HG03469 (cell line): Measurements from ENCODE around the gene RDH13.
"Not testable (repeated sequence)": the region's sequence is repeated elsewhere in the genome, so short reads cannot be mapped to it uniquely, and the experiment has no call there.

Source experiments
- ATAC-seq: cut with Tn5 transposase; IDR thresholded peaks from one replicate; pipeline ENCODE4 v1.9.1; 2021; ENCODE audit warnings: mild to moderate bottlenecking, moderate library complexity, moderate number of reproducible peaks; ENCODE audit not compliant: unreplicated experiment

The RDH13 gene

DNA sequence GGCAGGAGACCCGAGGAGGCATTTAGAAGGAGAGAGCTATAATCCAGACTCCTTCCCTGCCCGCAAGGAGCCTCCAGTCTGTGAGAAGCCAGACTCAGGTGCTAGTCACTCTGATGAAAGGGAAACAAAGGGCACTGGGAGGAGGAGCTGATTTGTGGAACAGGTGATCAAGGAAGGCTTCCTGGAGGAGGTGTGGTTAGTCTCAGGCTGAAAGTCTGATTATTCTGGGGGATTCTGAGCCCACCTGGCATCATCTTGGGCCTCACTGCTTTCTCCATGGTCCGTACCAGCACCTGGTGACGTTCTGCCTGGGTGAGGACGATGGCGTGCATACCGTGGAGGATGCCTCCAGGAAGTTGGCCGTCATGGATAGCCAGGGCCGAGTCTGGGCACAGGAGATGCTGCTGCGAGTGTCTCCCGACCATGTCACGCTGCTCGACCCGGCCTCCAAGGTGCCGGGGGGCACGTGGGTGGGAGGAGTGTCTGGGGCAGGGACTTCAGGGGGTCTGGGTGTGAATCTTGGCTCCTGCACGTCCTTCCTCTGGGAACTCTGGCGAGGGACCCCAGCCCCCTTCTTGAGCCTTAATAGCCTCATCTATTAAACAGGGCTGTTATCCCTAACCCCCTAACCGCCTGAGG is 16.6 kb upstream of the RDH13 start:
- no peak for ATAC-seq

GRCh38 chr19:55078996-55079395 is 16.0 kb upstream of the RDH13 start:
- no peak for ATAC-seq

GRCh38 chr19:55077106-55077505 is 14.2 kb upstream of the RDH13 start:
- no peak for ATAC-seq

GRCh38 chr19:55076321-55076720 is 13.4 kb upstream of the RDH13 start:
- no peak for ATAC-seq

DNA sequence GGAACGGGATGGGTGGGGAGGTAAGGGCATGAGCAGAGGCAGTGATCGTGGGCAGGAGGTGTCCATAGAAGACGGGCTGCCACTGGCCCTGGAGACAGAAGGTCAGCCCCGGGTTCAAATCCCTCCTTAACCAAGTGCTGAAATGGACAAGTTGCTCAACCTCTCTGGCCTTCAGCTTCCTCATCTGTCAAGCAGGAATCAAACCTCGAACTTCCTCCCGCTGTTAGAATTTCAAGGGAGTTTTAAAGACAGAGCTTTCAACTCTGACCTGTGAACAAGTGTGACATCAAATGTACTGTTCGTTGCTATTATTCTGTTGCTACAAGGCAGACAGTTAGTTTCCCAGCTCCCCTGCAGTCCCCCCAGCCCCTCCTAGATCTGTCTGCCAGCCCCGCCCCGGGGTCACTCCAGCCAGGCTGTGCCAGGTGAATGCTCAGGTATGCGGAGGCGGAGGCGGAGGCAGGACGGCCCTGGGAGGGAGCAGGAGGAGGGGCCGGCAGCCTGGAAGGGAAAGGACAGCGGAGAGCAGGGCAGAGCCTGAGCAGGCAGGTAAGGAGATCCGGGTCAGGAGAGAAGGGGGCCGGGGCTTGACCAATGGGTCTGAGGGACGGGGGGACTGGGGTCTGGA is 12.5 kb upstream of the RDH13 start, which contains the start of gene EPS8L1:
EPS8L1 (plus strand) TSS at position 499 of the 628 bp plus-strand sequence. CDS start 576 bp downstream, outside the sequence.
- no peak for ATAC-seq

DNA sequence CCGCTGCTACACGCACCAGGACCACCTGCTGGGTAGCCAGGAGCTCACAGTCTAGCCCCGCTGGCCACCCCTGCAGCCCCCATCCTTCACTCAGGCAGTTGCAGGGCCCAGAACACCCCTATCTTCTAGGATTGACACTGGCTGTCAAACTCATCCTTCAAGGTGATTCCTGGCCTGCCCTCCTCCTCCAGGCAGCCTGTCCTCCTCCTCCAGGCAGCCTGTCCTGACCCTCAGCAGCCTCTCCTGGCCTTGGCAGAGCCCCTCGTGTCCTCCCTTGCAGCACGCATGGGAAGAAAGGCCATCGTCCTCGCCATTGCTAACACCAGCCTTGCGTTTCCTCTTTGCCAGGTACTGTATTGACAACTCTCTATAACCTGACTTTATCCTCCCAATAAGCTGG is 9.0 kb upstream of the RDH13 start:
- ATAC-seq: no peak

GRCh38 chr19:55071129-55071502 is 8.2 kb upstream of the RDH13 start:
- ATAC-seq: no peak

DNA sequence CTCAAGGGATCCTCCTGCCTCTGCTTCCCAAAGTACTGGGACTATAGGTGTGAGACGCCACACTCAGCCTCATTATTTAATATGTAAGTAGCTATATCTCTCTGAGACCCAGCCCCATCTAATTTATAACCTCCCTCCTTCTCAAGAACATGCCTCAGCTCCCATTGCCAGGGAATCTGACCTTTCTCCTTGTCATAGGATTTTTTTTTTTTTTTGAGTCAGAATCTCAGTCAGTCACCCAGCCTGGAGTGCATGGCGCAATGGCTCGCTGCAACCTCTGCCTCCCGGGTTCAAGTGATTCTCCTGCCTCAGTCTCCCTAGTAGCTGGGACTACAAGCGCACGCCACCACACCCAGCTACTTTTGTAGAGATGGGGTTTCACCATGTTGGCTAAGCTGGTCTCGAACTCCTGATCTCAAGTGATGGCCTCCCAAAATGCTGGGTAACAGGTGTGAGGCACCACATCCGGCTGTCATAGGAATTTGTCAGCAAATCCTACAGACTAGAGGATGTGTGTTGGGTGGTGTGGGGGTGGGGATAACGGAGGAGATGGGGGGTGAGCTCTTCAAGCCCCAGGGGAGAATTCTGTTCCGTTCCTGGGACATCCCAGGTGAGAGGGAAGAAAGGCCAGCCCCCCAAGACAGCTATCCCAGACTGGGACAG is 7.6 kb upstream of the RDH13 start:
- no peak for ATAC-seq

DNA sequence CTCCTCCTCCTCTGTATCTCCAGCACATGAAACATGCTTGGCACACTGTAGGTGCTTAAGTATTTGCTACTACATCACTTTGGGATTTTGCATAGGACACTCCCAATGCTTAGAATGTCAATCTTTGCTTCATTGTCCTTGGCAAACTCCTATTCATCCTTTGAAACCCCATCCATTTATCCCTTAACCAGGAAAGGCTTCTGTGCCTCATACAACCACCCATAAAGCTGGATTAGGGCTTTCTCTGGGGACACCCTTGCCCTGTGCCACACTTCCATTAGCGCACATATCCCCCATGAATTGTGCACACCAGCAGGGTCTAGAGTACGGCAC is 6.9 kb upstream of the RDH13 start:
- ATAC-seq: no peak

- ATAC-seq: no peak
These were observed 6.3 kb upstream of the RDH13 start for GRCh38 chr19:55068950-55069864.

DNA sequence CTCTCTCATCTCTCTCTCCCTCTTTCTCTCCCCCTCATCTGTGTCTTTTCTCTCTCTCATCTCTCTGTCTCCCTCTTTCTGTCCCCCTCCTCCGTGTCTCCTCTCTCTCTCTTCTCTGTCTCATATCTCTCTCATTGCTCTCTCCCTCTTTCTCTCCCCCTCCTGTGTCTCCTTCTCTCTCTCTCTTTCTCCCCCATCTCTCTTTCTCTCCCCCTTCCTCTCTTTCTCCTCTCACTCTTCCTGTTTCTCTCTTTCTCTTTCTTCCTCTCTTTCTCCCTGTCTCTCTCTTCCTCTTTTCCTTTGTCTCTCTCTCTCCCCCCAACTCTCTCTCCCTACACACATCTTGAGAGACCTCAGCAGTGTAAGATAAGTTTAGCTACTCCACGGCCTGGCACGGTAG is 4.9 kb upstream of the RDH13 start:
- no peak for ATAC-seq

DNA sequence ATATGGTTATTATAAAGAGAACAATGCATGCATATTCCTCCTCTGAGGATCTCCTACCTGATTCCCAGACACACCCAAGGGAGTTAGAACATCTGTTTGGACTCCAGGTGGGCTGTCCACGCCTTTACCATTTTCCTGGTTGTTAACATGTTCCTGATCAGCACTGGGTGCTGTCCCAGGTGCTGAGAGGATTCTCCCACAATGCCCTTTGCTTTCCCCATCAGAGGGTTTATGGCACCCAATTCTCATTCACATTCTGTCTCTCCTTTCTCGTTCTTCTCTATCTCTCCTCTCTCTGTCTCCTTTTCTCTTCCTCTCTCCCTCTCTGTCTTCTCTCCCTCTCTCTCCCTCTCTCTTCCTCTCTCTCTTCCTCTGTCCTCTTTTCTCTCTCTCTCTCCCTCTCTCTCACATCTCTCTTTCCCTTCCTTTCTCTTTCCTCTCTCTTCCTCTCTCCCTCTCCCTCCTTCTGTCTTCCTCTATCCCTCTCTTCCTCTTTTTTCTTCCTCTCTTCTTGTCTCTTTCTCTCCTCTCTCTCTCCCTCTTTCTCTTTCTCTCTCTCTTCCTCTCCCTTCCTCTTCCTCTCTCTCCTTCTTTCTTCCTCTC is 3.3 kb upstream of the RDH13 start:
- ATAC-seq: no peak

DNA sequence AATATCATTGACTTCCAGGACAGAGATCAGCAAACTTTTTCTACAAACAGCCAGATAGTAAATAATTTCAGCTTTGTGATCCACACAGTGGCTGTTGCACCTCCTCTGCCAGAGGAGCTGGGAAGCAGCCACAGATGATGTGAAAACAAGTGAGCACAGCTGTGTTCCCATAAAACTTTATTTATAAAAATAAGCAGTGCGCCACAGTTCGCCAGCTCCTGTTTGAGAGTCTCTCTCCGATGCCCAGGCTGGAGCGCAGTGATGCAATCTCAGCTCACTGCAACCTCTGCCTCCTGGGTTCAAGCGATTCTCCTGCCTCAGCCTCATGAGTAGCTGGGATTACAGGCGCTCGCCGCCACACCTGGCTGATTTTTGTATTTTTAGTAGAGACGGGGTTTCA is 2.6 kb upstream of the RDH13 start:
- not testable (repeated sequence) for ATAC-seq

GRCh38 chr19:55063492-55063843 is 520 bp upstream of the RDH13 start:
- ATAC-seq: no peak

DNA sequence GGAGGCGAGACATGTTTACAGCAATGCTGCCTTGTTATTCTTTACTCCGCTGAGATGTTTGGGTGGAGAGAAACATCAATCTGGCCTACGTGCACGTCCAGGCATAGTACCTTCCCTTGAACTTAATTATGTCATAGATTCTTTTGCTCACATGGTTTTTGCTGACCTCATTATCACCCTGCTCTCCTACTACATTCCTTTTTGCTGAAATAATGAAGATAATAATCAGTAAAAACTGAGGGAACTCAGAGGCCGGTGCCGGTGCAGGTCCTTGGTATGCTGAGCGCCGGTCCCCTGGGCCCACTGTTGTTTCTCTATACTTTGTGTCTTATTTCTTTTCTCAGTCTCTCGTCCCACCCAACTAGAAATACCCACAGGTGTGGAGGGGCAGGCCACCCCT is 2.7 kb downstream of the RDH13 start:
- ATAC-seq: not testable (repeated sequence)

- ATAC-seq: no peak
These were observed 4.0 kb downstream of the RDH13 start for GRCh38 chr19:55058781-55059610.

DNA sequence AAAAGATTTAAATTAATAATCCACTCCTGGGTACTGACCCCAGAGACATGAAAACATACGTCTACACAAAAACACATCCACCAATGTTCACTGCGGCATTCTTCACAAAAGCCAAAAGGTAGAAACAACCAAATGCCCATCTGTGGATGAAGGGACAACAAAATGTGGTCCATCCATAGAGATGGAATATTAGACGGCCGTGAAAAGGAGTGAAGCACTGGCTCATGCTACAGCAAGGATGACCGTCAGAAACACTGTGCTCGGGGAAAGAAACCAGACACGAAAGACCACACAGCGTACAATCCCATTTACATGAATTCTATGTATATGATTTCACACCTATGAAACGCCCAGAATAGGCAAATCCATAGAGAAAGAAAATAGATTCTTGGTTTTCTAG is 6.1 kb downstream of the RDH13 start:
- no peak for ATAC-seq

GRCh38 chr19:55053735-55054134 is 9.2 kb downstream of the RDH13 start:
- ATAC-seq: no peak

DNA sequence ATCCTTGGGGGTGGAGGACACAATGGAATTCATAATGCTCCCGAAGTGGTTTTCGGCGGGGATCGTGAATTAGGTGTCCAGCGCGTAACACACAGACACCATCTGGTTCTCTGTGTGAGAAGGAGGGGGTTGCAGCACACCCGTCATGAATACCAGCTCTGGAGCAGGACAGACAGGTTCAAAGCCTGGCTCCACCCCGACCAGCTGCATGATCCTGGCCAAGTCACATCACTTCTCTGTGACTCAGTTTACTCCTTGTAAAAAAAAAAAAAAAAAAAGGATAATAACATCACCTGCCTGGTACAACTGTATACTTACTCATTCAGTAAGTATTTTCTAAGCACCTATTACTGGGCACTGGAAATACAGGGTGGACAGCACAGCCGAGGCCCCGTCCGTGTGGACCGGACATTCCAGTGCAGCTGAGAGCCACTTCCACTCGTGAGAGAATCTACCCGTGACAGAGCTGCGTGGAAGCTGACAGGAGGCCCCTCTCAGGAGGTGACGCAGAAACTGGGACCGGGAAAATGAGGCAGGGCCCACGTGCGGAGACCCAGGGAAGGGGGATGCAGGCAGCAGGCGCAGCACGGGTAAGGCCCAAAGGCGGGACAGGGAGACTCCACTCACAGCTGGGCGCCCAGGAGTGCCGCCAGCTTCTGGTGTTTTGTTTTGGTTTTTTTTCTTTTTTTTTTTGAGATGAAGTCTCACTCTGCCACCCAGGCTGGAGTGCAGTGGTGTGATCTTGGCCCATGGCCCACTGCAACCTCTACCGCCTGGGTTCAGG is 12.0 kb downstream of the RDH13 start:
- no peak for ATAC-seq
